ENCODE data around the gene BBIP1.

BBIP1 gene

DNA sequence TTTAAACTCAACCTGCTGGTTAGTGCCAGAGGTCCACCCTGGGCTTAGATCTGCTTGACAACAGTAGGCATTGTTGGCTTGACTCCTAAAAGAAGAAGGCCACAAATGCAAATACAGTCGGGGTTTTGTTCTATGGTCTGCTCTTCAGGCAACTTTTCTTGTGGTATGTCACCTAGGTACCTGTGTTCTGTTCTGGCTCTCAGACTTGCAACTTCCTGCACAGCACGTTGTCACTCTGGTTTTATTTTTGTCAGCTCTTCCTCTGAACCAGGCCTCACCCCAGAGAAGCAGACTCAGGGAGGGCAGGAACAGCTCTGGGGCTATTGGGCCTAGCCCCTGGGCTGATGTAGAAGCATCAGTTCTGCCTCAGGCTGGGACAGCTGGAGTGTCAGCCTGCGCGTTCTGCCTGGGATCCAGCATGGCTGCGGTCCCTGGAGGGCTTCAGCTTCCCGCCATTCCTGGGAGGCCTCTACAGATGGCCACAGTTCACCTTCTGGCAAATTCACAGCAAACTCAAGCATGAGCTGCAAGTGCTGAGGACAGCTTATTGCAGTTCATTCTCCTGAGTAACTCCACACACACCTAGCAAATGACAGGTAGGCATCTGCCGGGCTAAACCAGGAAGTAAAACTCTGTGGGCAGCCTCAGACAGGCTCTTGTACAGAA, 58.3 kb downstream of the BBIP1 start:
- Histone ChIP-seq H2AFZ (ENCODE audit: low read depth, low read length) (no peak overlapping the region), H3K4me1 (ENCODE audit: insufficient read depth, low read length) (peaks cover 33% of the 10 kb centered on the region), H3K4me3 (ENCODE audit: low read length) (no peak overlapping the region)

DNA sequence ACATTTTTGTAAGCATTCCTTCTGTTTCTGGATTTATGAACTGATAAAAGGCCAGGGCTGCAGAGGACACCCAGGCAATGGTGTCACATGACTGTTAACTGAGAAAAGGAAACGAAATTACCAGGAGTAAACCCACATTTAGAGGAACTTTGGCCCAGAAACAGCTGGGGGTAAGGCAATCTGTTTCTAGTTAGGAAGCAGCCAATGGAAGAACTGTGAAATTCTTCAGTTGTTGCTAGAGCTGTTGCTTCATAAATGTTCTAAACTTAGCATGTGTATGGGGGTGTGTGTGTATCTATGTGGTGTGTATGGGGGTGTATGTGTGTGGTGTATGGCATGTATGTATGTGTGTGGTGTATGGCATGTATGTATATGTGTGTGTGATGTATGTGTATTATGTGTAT, 59.0 kb downstream of the BBIP1 start:
- no peak overlapping the region for H3K4me3 ChIP-seq (ENCODE audit: low read length)
- H3K4me1 ChIP-seq (ENCODE audit: insufficient read depth, low read length), result peaks cover 25% of the 10 kb centered on the region
- H2AFZ ChIP-seq (ENCODE audit: low read depth, low read length), result no peak overlapping the region
- no peaks in the 10 kb centered on the region for H3K36me3 ChIP-seq (ENCODE audit: insufficient read depth, low read length)
- H3K27me3 ChIP-seq (ENCODE audit: insufficient read depth, low read length), result no peaks in the 10 kb centered on the region
- H3K9me3 ChIP-seq (ENCODE audit: low read length), result no peaks in the 10 kb centered on the region

More for the DNA sequence above, 58.3 kb downstream of the BBIP1 start:
- H3K9me3 ChIP-seq (ENCODE audit: low read length), result no peaks in the 10 kb centered on the region
- no peaks in the 10 kb centered on the region for H3K36me3 ChIP-seq (ENCODE audit: insufficient read depth, low read length)
- H3K27me3 ChIP-seq (ENCODE audit: insufficient read depth, low read length), result no peaks in the 10 kb centered on the region

DNA sequence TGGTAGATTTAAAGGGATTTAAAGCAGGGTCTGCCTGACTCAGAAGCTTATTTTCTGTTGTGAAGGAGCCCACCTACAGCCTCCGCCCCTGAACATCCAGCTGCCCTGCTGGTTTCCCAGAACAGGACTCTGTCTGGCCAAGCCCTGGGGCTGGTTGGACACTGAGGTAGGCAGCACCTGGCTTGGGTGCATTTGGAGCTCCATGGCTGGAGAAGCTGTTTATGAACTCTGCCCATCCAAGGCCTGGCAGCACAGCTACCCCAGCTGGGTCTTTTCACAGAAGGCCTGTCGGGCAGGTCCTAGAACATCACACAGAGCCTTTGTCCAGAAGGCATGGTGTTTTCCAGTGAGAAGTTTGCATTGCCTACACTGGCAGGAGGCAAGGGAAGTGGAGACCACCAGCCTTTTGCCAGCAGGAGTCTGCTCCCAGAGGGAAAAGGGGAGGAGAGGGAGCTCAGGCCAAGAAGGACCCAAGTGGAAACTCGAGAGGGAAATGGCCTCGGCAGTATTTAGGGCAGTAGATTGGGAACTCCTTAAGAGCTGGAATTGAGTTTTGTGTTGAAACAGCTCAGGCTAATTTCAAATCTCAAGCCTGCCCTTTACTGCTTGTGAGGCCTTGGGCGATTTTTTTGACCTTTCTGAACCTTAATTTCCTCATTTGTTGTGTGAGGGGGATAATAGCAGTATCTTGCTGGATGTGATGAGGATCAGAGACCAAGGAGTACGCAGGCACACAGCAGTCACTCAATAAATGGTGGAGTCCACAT, 59.6 kb downstream of the BBIP1 start:
- no peak overlapping the region for H3K4me3 ChIP-seq (ENCODE audit: low read length)

DNA sequence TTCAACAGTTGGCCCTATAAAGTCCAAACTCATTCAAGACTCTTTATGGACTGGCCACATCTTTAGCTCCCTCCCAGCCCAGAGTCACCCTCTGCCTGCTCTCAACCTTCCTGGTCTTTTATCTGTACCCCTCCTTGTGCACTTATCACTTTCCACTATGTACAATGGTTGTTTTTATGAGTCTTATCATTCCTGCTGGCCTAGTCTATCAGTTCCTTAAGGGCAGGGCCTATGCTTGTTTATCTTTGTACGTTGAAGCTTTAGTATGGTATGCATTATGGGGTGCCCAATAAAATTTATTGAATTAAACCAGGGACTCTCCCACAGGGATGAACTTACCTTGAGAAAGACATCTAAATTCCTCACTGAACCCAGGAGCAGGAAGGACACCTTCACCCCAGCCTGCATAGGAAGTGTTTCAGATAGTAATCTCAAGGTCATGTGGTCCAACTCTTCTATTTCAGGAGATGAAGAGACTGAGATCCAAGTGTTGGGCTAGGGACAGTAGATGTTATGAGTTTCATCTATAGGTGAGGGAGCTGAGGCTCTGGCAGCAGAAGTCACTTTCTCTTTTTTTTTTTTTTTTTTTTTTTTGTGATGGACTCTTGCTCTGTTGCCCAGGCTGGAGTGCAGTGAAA, 60.6 kb downstream of the BBIP1 start:
- Histone ChIP-seq H3K9me3 (ENCODE audit: low read length) (no peaks in the 10 kb centered on the region), H2AFZ (ENCODE audit: low read depth, low read length) (peak overlapping the region; percentile 3), H3K4me1 (ENCODE audit: insufficient read depth, low read length) (peaks cover 15% of the 10 kb centered on the region), H3K27me3 (ENCODE audit: insufficient read depth, low read length) (no peaks in the 10 kb centered on the region), H3K36me3 (ENCODE audit: insufficient read depth, low read length) (no peaks in the 10 kb centered on the region), H3K4me3 (ENCODE audit: low read length) (no peak overlapping the region)

More for the DNA sequence above, 59.6 kb downstream of the BBIP1 start:
- Histone ChIP-seq H3K27me3 (ENCODE audit: insufficient read depth, low read length) (no peaks in the 10 kb centered on the region), H3K4me1 (ENCODE audit: insufficient read depth, low read length) (peaks cover 19% of the 10 kb centered on the region), H3K9me3 (ENCODE audit: low read length) (no peaks in the 10 kb centered on the region), H3K36me3 (ENCODE audit: insufficient read depth, low read length) (no peaks in the 10 kb centered on the region), H2AFZ (ENCODE audit: low read depth, low read length) (no peak overlapping the region)

DNA sequence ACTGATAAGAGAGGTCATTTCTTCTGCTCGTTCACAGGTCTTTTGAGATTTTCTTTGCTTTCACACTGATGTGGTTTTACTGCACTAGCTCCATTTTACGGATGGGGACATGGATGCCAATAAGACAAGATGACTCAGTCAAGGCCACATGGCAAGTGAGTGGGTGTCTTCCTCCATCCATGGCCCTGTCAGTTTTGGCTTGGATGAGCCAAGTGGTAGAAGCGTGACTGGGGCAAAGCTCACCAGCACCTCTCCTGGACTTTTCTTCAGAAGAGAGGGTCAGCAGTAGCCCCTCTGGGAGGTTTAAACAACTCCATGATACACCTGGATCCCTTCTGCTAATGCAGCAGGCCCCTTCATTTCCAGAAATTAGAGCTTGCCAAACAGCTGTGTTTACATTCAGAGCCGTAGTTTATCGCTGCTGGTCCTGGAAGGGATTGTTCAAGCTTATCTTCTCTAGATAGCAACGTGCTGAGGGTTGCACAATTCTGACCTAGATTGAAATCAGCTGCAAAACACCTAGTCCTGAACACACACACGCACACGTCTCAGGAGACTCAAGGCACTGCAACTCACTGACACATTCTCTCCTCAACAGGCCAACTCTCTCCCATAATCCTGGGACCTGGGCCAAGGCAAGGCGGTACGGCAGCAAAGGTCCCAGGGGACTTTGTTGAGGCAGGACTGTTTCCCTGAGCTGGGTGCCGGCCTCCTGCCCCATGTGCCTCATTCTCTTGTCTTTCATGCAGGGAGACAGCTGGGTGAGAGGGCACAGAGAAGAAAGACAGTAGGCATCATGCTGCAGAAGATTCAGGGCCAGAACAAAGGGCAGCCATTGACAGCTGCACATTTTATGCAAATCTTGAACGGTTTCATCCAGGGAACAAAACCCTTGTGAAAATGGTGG, 61.5 kb downstream of the BBIP1 start:
- Histone ChIP-seq H3K9me3 (ENCODE audit: low read length) (no peaks in the 10 kb centered on the region), H3K4me1 (ENCODE audit: insufficient read depth, low read length) (peaks cover 15% of the 10 kb centered on the region), H3K27me3 (ENCODE audit: insufficient read depth, low read length) (no peaks in the 10 kb centered on the region), H3K36me3 (ENCODE audit: insufficient read depth, low read length) (no peaks in the 10 kb centered on the region), H3K4me3 (ENCODE audit: low read length) (no peak overlapping the region), H2AFZ (ENCODE audit: low read depth, low read length) (peak overlapping the region; percentile 3)

DNA sequence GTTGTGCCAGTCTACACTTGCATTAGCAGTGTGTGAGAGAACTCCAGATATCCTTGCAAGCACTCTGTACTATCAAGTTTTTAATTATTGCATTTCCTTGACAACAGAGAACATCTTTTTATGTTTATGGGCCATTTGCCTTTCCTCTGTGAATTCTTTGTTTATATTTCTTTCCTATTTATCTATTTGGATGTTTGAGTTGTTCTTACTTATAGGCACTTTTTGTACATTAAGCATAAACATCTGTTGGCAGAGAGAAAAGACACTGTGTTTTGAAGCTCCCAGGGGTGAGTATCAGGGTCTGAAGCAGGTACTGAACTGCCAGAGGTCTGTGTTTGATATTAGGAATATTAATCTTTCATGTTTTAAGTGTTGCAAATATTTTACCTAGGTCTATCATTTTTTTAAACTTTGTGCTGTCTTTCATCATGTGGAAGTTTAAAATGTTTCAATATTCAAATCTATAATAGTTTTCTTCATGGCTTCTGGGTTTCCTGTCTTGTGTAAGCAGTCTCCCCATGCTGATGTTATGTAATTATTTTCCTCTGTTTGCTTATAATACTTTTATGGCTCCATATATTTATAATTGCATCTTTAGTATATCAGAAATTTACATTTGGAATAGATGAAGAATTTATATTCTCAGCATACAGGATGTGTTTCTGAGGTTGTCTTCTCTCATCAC, 64.9 kb downstream of the BBIP1 start:
- Histone ChIP-seq H2AFZ (ENCODE audit: low read depth, low read length) (no peak overlapping the region), H3K27me3 (ENCODE audit: insufficient read depth, low read length) (no peaks in the 10 kb centered on the region), H3K36me3 (ENCODE audit: insufficient read depth, low read length) (no peaks in the 10 kb centered on the region), H3K4me3 (ENCODE audit: low read length) (no peak overlapping the region), H3K9me3 (ENCODE audit: low read length) (no peaks in the 10 kb centered on the region), H3K4me1 (ENCODE audit: insufficient read depth, low read length) (peaks cover 15% of the 10 kb centered on the region)

DNA sequence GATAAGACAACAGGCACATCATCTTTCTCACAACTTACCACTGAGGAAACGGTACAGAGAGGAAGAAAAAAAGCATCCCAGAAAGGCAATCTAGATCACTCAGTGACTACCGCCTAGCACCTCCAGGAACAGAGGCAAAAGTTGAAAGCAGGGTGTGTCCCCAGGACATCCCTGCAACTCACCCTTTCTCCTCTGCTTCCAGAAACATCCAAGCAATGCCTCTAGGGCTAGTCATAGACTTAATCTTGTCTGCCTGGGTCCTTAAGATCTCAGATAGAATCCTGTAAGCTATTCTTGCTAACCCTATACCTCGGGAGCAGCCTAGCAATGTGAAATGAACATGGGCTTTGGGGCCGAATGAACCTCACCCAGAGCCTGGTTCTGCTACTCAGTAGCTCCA, 66.0 kb downstream of the BBIP1 start:
- H2AFZ ChIP-seq (ENCODE audit: low read depth, low read length), result no peak overlapping the region
- no peak overlapping the region for H3K4me3 ChIP-seq (ENCODE audit: low read length)
- H3K36me3 ChIP-seq (ENCODE audit: insufficient read depth, low read length), result no peaks in the 10 kb centered on the region
- H3K9me3 ChIP-seq (ENCODE audit: low read length), result no peaks in the 10 kb centered on the region
- H3K4me1 ChIP-seq (ENCODE audit: insufficient read depth, low read length), result peaks cover 8% of the 10 kb centered on the region
- H3K27me3 ChIP-seq (ENCODE audit: insufficient read depth, low read length), result no peaks in the 10 kb centered on the region

DNA sequence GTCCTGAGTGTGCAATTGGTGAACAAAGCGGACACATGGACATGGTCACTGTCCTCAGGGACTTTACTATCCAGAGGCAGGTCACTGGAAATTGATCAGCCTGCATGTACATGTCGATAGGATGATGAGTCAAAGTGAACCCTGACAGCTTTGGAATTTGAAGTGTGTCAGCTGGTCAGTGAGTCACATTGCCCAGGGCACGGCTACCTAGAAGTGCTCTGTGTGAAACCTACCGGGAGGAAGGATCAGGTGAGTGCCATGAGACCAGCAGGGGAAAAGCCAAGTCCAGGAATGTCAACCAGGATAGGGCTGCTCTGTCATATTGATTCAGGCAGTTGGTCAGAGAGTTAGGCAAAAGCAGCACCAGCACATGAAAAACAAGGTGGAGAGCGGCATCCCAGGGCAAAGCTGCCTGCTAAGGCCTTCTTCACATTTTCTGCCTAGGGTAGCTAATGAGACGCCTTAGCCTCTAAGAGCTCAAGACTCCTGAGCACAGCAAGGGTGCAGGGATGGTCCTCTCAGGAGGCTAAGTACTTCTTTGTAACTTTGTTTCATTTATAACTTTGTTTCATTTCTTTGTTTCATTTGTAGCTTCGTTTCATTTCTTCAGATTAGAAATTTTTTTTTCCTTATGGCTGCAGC, 66.6 kb downstream of the BBIP1 start:
- Histone ChIP-seq H3K27me3 (ENCODE audit: insufficient read depth, low read length) (no peaks in the 10 kb centered on the region), H2AFZ (ENCODE audit: low read depth, low read length) (no peak overlapping the region), H3K36me3 (ENCODE audit: insufficient read depth, low read length) (no peaks in the 10 kb centered on the region), H3K9me3 (ENCODE audit: low read length) (no peaks in the 10 kb centered on the region), H3K4me1 (ENCODE audit: insufficient read depth, low read length) (peaks cover 2% of the 10 kb centered on the region), H3K4me3 (ENCODE audit: low read length) (no peak overlapping the region)

DNA sequence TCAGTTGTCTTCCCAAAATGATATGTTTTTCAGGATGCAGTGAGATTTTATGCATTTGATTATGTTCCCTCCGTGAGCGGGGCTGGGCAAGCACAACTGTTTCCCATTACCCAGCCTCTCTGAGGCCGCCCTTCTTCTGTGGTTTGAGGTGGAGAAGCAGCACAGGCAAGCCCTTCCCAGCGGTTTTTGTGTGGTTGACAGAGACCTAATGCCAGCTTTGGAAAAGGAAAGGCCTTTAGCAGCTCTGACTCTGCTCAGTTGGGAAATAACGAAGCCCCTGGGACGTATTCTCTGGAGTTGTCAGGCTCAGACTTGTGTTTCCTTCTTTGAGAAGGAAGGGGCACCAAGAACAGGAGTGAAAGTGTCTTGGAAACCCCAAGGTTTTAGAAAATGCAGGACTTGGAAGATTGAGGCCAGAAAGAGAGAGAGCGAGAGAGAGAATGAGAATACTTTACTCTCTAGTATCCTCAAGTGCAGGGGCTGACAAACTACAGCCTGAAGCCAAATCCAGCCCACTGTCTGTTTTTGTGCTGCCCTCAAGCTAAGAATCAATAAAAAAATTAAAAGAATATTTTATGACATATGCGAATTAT, 67.9 kb downstream of the BBIP1 start:
- no peak overlapping the region for H3K4me3 ChIP-seq (ENCODE audit: low read length)
- H2AFZ ChIP-seq (ENCODE audit: low read depth, low read length), result no peak overlapping the region
- H3K27me3 ChIP-seq (ENCODE audit: insufficient read depth, low read length), result no peaks in the 10 kb centered on the region
- no peaks in the 10 kb centered on the region for H3K9me3 ChIP-seq (ENCODE audit: low read length)
- no peaks in the 10 kb centered on the region for H3K4me1 ChIP-seq (ENCODE audit: insufficient read depth, low read length)
- no peaks in the 10 kb centered on the region for H3K36me3 ChIP-seq (ENCODE audit: insufficient read depth, low read length)

DNA sequence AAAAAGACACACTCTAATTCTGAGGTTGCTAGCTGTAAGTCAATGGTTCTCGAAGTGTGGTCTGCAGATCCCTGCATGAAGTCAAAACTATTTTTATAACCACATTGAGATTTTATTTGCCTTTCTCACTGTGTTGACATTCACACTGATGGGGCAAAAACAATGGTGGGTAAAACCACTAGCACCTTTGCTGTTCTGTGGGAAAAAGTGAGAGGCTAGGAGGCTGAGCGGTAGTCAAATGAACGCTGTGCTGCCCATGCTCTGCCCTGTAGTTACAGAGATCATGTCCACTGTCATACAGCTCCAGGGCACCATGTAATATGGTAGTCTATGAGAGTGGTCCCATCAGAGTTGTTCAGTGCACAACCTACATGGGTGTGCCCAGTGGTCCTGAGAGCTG, 68.9 kb downstream of the BBIP1 start:
- H3K27me3 ChIP-seq (ENCODE audit: insufficient read depth, low read length), result no peaks in the 10 kb centered on the region
- no peaks in the 10 kb centered on the region for H3K9me3 ChIP-seq (ENCODE audit: low read length)
- no peak overlapping the region for H2AFZ ChIP-seq (ENCODE audit: low read depth, low read length)
- no peaks in the 10 kb centered on the region for H3K4me1 ChIP-seq (ENCODE audit: insufficient read depth, low read length)
- no peak overlapping the region for H3K4me3 ChIP-seq (ENCODE audit: low read length)
- no peaks in the 10 kb centered on the region for H3K36me3 ChIP-seq (ENCODE audit: insufficient read depth, low read length)
